ENCODE results near the gene SUPT20HL2. TPM values are rescaled to one million over a fixed set of nuclear protein-coding genes. Genes with fewer than 3 reads are reported as not detected.
"Not testable (repeated sequence)": the region's sequence is repeated elsewhere in the genome, so short reads cannot be mapped to it uniquely, and the experiment has no call there.

SUPT20HL2 gene
- total RNA-seq, 1 experiment from 2014 or later: not detected

- not testable (repeated sequence) for DNase-seq (ENCODE audit: low read depth)
Observed at GRCh38 chrX:24309580-24310374, 4.1 kb downstream of the SUPT20HL2 start.

- DNase-seq (ENCODE audit: low read depth): not testable (repeated sequence)
Observed at GRCh38 chrX:24308803-24309202, 5.1 kb downstream of the SUPT20HL2 start.

- DNase-seq (ENCODE audit: low read depth): no peak
Observed at GRCh38 chrX:24306440-24306839, 7.4 kb downstream of the SUPT20HL2 start.

GRCh38 chrX:24305905-24306304 is 8.0 kb downstream of the SUPT20HL2 start:
- DNase-seq (ENCODE audit: low read depth): no peak

GRCh38 chrX:24301806-24302205 is 12.1 kb downstream of the SUPT20HL2 start:
- no peak for DNase-seq (ENCODE audit: low read depth)

GRCh38 chrX:24301060-24301459 is 12.8 kb downstream of the SUPT20HL2 start:
- DNase-seq (ENCODE audit: low read depth): no peak

- DNase-seq (ENCODE audit: low read depth): peak; percentile 4
Observed at GRCh38 chrX:24298191-24298590, 15.7 kb downstream of the SUPT20HL2 start.

GRCh38 chrX:24294619-24295018 is 19.2 kb downstream of the SUPT20HL2 start:
- DNase-seq (ENCODE audit: low read depth): peak; percentile 31

GRCh38 chrX:24293412-24293811 is 20.5 kb downstream of the SUPT20HL2 start:
- DNase-seq (ENCODE audit: low read depth): no peak

GRCh38 chrX:24292353-24292752 is 21.5 kb downstream of the SUPT20HL2 start:
- DNase-seq (ENCODE audit: low read depth): no peak

- DNase-seq (ENCODE audit: low read depth): no peak
Observed at GRCh38 chrX:24285082-24285481, 28.8 kb downstream of the SUPT20HL2 start.

GRCh38 chrX:24283127-24283794 is 30.6 kb downstream of the SUPT20HL2 start:
- DNase-seq (ENCODE audit: low read depth): no peak

GRCh38 chrX:24282381-24283126 is 31.3 kb downstream of the SUPT20HL2 start:
- peak; percentile 13 for DNase-seq (ENCODE audit: low read depth)

- DNase-seq (ENCODE audit: low read depth): no peak
Observed at GRCh38 chrX:24277405-24277804, 36.5 kb downstream of the SUPT20HL2 start.

- DNase-seq (ENCODE audit: low read depth): no peak
Observed at GRCh38 chrX:24276015-24276414, 37.9 kb downstream of the SUPT20HL2 start.

- no peak for DNase-seq (ENCODE audit: low read depth)
Observed at GRCh38 chrX:24271262-24271661, 42.6 kb downstream of the SUPT20HL2 start.

GRCh38 chrX:24268786-24269185 is 45.1 kb downstream of the SUPT20HL2 start:
- no peak for DNase-seq (ENCODE audit: low read depth)

- peak; percentile 57 for DNase-seq (ENCODE audit: low read depth)
Observed at GRCh38 chrX:24266996-24267395, 46.9 kb downstream of the SUPT20HL2 start.

GRCh38 chrX:24264383-24264782 is 49.5 kb downstream of the SUPT20HL2 start:
- peak; percentile 16 for DNase-seq (ENCODE audit: low read depth)

- DNase-seq (ENCODE audit: low read depth): no peak
Observed at GRCh38 chrX:24262309-24262708, 51.6 kb downstream of the SUPT20HL2 start.

Data from Daoy (cell line).